ENCODE results near the gene VWA3A.
"Not testable (repeated sequence)": the region's sequence is repeated elsewhere in the genome, so short reads cannot be mapped to it uniquely, and the experiment has no call there.

The VWA3A gene

DNA sequence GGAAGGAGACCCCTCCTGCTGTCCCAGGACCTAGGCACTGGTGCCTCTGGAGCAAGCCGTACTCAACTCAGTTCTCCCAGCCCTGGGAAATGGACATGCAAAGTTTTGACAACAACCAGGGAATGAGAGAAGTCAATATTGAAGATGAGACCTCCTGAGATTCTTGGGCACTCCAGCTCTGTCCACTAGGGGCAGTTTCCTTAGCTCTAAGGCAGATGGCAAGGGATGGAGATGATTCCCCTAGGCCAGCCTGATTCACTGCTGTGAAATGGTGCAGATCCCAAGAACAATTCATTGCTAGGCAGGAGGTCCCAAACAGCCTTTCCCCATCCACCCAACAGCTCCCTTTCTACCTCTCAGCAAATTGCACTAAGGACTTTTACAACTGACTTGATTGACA is 49.4 kb downstream of the VWA3A start:
- DNase-seq: no peak

DNA sequence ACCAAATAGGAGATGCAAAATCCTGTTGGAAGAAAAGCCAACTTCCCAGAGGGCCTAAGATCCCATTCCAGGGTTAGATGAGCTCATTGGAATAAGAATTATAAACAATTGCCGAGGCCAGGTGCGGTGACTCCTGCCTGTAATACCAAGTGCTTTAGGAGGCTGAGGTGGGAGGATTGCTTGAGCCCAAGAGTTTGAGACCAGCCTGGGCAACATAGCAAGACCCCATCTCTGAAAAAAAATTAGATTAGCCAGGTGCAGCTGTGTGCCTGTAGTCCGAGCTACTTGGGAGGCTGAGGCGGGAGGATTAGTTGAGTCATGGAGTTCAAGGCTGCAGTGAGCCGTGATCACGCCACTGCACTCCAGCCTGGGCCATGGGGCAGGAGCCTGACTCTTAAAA is 52.2 kb downstream of the VWA3A start:
- no peak for DNase-seq

DNA sequence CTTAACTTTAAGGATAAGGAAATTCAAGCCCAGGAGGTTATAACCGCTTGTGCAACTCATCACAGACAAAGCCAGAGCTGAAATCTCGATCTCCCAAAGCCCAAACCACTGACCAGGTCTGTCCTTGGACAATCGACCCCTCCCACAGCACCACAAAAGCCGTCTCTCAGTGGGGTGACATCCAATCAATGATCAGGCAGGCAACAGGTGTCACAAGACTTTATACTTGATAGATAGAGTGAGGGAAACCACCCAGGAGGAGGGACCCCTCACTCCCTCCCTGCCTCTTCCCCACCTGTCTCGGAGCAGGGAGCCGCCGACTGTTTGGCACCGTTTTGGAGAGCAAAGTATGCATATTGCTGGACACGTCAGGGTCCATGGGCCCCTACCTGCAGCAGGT is 55.5 kb downstream of the VWA3A start:
- no peak for DNase-seq

DNA sequence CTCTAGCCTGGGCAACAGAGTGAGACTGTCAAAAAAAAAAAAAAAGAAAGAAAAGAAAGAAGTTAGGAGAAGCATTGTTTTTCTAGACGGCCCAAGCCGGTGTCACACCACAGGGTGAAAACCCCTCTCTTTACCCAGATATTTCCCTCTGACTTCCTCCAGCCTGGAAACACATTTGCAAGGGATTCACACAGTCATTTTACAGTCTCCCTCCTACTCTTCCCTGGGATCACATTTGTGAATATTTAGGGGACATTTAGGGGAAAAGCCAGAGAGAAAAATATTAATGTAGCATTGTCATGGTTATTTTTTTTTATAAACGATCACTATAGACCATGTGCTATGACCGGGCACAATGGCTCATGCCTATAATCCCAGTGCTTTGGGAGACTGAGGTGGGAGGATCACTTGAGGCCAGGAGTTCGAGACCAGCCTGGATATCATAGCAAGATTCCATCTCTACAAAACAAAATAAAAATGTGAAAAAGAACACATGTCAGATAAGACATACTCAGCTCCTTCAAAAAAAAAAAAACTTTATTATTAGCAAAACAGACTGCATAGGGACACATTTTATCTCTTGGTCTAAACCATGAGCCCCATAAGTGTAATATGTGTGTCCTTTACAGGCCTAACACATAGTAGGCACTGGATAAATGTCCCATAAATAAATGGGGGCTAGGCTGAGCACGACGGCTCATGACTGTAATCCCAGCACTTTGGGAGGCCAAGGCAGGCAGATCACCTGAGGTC is 59.1 kb downstream of the VWA3A start:
- DNase-seq: no peak

DNA sequence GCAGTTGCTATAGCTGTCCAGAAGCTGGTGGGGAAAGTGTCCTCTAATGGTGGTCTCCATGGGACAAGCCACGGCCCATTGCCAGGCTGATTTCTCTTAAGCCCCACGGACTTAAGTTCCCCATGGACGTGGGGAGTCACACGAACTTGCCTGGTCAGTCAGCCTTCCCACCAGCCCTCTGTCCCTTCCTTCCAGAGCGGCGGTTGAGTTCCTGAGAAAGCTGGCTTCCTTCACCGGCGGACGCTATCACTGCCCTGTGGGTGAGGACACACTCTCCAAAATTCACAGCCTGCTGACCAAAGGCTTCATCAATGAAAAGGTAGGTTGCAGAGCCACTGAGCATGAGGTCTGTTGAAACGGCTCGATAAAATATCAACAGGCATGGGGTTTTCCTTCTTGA is 60.0 kb downstream of the VWA3A start:
- DNase-seq: no peak

DNA sequence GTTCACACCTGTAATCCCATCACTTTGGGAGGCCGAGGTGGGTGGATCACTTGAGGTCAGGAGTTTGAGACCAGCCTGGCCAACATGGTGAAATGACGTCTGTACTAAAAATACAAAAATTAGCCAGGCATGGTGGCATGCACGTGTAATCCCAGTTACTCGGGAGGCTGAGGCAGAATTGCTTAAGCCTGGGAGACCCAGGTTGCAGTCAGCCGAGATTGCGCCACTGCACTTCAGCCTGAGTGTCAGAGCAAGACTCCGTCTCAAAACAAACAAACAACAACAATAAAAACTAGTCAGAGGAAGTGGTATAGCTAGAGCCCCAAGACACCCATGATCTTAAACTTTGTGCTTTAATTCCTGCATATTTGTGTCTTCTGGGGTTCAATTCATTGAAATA is 60.7 kb downstream of the VWA3A start:
- not testable (repeated sequence) for DNase-seq

DNA sequence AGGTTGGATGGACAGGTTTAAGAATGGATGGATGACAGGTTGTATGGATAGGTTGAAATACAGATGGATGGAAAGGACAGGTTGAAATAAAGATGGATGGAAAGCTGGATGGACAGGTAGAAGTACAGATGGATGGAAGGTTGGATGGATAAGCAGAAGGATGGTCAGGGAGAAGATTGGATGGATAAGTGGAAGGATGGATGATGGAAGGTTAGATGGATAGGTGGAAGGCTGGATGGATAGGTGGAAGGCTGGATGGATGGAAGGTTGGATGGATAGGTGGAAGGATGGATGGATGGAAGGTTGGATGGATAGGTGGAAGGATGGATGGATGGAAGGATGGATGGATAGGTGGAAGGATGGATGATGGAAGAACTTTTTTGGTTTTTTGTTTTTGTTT is 69.1 kb downstream of the VWA3A start:
- no peak for DNase-seq

DNA sequence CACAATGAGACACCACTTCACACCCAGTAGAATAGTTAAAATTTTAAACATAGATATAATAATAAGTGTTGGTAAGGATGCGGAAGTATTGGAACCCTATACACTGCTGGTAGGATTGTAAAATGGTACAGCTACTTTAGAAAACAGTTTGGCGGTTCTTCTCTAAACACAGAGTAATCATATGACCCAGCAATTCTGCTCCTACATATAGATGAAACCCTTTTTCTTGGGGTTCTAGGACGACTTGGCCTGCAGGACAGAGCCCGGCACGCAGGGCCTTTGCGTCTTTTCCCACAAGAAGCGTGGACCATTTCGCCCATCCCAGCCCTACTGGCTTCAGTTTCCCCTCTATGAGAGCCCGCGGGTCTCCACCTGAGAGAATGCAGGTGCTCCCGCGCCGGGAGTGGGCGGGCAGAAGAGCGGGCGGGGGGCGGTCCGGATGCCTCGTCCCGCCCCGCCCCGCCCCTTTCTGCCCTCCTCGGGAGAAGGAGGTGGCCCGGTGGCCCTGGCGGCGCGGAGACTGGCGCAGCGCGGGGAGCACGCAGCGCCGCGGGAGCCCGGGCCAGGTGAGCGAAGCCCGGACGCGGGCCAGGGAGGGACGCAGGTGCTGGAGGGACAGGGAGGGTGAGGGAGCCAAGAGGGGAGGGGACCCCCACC is 69.8 kb downstream of the VWA3A start, which contains the start of gene SDR42E2:
SDR42E2 (plus strand) TSS at position 508 of the 657 bp plus-strand sequence. CDS start 3,077 bp downstream, outside the sequence.
- DNase-seq: peak; percentile 64

DNA sequence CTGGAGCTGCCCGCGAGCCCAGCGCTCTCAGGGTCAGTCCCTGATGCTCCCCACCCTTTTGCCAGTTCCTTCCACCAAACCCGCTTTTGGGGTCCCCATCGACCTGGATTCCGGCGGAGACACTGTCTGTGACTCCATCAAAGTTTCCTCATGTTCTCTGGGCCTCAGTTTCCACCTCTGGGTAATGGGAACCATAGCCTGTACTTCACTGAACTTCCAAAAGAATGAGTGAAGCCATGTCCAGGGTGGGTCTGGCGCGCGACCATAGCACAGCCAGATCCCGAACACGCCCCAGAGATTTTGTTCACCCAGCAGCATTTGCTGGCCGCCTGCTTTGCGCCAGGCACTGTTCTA is 70.3 kb downstream of the VWA3A start:
- DNase-seq: no peak

DNA sequence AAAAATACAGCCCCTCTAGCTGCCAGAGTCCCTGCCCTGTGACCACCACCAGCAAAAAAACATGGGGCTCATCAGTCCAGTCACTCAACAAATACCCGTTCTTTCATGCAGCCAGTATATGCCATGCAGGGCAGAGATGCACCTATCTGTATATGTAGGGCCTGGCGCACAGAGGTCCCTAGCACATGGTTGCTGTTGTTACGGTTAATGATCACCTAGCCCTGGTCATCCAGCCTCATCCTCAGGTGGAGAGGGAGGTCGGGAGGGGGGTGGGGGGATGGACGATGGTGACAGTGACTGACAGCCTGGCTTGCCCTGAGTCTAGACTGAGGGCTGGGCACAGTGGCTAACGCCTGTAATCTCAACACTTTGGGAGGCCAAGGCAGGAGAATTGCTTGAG is 71.5 kb downstream of the VWA3A start:
- no peak for DNase-seq

DNA sequence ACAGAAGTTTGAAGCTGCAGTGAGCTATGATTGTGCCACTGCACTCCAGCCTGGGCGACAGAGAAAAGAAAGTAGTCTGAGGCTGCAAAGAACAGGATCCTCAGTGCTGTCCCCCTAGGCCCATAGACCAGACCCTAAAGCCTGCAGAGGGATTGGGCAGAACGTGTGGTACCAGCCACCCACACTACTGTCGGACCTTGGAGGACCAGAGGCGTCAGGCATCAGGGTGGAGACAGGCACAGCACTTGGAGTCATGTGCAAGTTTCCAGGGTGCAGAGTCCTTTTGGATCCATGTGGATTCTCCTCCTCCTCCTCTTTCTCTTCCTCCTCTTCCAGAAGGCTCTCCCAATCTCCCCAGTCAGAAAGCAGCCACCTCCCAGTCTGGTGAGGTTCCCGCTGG is 72.1 kb downstream of the VWA3A start:
- DNase-seq: no peak

DNA sequence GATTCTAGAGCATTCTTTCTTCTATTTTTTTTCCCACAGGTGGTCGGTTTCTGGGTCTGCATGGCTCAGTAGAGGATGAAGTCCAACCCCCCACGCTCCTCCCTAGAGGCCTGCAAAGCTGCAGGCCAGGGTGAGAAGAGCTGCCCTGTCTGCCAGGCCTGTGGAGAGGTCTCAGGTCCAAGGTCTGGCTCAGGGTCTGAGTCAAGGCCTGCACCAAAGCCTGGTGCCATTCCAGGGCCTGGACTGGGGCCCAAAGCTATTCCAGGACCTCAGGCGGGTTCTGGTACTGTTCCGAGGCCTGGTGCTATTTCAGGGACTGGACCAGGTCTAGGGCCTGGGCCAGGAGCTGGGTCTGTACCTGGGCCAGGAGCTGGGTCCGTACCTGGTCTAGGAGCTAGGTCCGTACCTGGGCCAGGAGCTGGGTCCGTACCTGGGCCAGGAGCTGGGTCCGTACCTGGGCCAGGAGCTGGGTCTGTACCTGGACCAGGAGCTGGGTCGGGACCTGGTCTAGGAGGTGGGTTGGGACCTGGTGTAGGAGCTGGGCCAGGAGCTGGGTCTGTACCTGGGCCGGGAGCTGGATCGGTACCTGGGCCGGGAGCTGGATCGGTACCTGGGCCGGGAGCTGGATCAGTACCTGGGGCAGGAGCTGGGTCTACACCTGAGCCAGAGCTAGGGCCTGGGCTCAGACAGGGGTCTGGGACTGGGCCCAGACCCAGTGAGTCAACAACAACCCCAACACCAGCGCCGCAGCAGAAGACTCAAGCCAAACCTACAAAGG is 73.4 kb downstream of the VWA3A start:
- no peak for DNase-seq

DNA sequence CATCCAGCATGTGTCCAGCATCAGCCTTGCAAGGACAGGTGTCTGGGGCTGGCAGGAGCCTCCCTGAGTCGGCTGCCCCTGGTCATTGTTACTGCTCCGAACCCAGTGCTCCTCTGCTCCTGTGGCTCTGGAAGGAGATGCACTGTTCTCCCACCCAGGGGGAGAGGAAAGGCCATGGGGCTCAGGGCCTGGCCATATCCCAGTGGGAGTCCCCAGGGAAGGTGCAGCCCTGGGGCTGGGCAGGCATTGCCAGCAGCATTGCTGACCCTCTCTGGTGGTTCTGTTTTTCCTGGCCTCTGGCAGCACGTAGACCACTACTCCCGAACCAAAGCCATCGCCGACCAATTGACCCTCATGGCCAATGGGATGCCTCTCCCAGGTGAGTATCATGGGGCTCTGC is 79.6 kb downstream of the VWA3A start:
- DNase-seq: no peak

DNA sequence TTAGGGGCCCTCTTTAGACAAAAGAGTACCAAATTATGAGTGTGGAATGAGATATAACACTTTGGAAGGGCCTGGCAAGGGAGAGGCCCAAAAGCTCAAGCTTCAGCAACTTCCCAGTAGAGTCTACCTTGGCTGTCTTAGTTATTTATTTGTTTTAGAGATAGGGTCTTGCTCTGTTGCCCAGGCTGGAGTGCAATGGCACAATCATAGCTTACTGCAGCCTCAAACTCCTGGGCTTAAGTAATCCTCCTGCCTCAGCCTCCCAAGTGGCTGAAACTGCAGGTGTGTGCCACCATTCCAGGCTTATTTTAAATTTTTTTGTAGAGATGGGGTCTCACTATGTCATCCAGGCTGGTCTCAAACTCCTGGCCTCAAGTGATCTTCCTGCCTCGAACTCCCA is 80.3 kb downstream of the VWA3A start:
- not testable (repeated sequence) for DNase-seq

DNA sequence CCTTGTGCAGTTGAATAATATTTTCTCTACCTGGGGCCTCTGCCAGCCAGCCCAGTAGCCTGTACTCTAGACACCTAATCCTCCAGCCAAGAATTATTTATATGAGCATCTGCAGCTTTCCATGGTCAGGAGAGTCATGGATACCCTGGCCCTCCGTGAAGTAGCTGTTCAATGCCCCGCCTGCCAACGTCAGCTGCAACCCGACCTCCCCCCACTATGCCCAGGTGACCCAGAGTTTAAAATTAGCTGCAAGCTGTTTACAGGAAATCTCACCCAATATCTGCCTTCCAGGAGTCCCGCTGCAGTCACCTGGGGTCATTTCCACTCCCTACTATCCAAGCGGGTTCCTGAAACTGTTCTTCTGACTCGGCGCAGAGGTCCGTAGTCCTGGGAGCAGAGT is 82.3 kb downstream of the VWA3A start:
- DNase-seq: no peak

DNA sequence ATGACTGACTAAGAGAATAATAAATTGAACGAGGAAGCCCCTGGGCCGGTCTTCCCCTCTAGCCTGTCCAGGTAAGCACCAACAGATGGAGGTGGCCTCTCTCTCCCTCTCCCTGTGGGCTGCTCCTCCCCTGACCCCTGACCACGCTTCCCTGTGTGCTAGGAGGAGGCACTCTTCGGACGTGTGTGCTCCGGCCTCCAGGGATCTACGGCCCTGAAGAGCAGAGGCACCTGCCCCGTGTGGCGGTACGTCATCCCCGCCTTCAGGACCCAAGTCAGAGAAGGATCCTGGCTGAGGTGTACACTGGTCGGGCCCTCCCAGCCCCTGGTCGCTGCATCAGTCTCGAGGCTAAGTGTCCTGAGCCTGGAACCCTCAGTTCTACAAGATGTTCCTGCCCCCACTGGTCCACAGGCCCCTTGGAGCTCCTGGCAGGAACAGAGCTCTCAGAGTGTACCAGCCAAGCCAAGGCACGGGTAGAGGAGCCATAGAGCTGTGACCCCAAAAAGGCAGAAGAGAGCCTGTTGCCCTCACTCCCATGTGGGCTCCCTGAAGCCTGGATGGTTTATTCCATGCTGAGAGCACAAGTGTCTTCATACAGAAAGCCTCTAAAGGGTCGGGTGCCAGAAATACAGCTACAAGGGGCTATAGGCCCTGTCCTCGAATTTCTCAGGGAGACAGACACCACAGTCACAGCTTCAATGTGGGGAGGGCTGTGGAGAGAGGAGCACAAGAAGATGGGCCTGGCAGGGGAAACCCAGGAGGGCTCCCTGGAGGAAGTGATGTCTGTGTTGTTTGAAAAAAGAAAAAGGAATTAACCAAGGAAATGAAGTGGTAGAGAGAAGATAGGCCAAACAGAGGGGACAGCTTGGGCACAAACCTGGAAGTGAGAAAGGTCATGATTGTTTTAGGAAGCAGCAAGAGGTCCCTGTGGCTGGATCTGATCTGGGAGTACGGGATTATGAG is 85.9 kb downstream of the VWA3A start:
- DNase-seq: no peak

DNA sequence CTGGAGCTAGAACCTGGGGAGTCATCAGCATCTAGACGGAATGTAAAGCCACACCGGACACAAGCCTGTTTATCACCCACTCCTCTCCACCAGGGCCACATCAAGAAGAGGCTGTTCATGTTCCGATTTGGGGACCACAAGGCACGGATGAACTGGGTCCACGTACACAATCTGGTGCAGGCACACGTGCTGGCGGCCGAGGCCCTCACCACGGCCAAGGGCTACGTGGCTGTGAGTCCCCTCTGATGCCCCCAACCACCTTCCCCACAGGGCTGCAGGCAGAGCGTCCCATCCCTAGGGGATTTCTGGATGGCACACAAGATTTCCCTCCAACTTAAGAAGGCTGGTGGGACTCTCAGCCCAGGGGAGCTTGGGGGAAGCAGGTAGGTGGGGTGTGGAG is 89.1 kb downstream of the VWA3A start:
- no peak for DNase-seq

DNA sequence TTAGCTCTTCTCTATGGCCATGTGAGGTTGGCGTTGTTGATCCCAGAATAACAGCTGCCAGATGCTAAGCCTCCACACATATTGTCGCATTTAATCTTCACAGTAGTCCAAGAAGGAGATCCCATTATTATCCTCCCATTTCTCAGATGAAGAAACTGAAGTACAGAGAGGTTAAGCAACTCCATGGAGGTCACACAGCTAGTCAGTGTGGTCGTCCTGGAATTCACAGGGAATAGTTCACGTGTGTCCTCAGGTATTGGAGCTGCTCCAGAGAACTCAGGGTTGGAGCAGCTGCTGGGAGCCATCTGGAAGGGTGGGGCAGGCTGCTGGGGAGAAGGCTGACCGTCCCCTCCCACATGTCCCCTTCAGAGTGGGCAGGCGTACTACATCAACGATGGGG is 89.5 kb downstream of the VWA3A start:
- DNase-seq: no peak

DNA sequence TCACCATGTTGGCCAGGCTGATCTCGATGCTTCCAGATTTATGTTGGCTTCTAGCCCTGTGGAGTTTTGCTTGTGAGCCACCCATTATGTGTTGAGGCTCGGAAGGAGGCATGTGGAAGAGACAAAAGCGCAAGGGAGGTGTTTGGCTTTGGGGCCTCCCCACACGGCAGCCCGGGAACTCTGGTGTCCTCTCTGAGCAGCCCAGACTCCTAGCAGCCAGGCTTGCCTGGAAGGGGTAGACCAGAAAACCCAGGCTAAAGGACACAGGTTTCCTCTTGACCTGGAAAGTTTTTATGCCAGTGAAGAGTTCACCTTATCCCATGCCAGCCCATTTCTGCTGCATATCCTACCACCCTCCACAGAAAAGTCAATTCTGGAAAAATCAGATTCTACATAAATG is 91.0 kb downstream of the VWA3A start:
- DNase-seq: no peak

DNA sequence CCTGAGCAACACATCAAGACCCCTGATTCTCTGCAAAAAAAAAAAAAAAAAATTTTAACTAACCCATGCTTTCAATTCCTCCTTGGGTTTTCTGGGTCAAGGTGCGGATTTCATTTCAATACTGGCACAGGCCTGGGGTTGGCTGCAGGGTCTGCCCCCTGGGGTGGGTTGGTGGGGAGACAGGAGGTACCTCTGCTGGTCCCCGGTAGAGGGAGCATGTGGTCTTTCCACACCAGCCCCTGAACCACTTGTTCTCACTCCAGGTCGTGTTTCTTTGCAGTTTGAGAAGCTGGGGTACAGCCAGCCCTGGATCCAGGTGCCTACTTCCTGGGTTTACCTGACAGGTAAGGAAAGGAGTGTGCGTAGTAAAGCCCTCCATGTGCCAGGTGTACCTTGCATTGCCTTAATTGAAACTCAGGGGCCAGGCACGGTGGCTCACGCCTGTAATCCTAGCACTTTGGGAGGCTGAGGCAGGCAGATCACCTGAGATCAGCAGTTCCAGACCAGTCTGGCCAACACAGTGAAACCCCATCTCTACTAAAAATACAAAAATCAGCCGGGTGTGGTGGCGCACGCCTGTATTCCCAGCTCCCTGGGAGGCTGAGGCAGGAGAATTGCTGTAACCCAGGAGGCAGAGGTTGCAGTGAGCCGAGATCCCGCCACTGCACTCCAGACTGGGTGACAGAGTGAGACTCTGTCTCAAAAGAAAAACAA is 91.7 kb downstream of the VWA3A start:
- no peak for DNase-seq

DNA sequence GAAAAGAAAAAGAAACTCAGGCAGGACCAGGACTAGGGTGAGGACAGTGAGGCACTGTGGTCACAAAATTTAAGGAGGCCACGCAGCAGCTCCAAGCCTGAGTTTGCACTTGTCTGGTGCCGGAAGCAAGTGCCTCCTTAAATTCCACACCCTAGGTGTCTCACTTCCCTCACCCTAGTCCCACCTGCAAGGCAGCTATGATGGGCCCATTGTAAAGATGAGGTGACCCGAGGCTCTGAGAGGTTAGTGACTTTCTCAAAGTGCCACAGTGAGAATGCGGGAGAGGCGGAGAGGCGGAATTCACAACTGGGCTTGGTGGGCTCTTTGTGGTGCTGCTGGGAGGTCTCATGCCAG is 92.3 kb downstream of the VWA3A start:
- no peak for DNase-seq

DNA sequence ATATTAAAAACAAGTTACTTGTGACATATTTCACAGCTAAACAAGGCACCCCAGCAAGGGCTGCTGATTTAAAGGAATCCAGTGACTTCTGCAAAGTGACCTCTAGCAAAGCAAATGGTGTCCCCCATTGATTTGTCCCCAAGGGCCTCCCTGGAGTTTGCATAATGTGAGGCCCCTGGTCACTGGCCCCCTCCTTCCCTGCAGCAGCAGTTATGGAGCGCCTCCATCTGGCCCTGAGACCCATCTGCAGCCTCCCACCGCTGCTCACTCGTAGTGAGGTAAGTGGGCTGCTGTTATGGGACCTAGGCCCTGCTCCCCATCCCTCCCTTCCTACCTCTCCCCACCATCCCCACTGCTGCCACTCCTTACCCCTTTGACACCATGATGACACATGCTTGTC is 94.2 kb downstream of the VWA3A start:
- no peak for DNase-seq
